GM19455 (cell line): Measurements from ENCODE around the gene CDKN1B.

ENCODE experiments used
- ATAC-seq: cut with Tn5 transposase; IDR thresholded peaks from one replicate; pipeline ENCODE4 v1.9.1; 2021; ENCODE audit not compliant: unreplicated experiment

The CDKN1B gene

DNA sequence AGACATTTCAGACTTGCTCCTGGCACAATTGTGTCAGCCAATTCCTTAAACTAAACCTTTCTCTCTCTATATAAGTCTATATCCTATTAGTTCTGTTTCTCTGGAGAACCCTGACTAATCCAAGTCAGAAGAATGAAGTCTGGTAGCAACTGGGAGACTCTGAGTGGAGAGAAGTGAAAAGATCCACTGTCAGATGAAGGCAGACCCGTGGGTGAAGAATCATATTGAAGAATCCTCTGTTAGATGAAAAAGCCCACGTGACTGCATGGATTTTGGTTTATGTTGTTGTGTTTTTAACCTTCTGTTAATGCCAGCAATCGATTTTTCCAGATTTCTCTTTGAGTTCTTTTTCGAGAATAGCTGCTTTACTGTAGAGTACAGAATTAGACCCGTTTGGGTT is 38.8 kb downstream of the CDKN1B start:
- ATAC-seq, result no peak

DNA sequence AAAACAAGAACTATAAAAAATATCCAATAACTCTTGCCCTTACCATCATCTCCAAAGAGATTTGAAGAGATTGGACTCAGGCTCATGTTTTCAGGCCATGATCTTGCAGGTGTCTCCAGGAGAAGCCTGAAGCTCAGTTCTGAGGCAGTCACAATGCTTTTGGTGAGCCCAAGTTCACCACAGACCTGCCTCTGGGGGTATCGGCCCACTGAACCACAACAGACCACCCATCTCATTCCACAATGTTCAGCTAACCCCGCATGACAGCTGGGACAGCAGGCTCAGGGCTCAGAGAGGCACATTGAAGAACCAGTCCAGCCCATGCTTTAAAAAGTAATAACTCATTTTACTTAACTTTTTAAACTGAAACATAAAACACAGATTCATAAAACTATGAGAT is 40.0 kb downstream of the CDKN1B start:
- no peak for ATAC-seq

DNA sequence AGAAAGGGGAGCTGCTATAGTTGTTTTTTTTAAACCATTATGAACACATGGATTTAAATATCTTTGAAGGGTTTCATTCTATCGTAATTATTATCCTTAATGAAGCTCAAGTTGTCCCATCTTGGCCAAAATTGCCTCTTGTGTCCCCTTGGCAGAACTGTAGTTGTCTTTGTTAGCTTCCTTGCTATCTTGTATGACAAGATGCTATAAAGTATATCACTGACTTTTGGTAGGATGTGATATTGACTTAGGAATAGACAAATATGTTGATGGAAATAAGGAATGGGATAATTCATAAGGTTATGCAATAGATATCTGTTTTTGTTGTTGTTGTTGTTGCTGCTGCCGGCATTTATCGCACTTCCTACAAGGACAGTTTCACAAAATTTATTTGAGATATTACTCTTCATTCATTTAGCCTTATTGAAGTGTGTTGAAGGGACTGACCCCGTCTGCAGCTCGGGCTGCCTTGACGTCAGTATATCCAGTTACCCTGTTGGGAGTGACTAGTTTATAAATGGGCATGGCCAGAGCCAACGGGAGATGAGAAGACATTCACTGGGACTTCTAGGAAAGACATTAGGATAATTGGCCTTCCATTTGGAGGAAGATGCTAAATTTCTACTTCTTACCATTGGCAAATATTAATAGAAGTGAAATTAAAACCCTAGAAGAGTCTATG is 42.2 kb downstream of the CDKN1B start:
- no peak for ATAC-seq

DNA sequence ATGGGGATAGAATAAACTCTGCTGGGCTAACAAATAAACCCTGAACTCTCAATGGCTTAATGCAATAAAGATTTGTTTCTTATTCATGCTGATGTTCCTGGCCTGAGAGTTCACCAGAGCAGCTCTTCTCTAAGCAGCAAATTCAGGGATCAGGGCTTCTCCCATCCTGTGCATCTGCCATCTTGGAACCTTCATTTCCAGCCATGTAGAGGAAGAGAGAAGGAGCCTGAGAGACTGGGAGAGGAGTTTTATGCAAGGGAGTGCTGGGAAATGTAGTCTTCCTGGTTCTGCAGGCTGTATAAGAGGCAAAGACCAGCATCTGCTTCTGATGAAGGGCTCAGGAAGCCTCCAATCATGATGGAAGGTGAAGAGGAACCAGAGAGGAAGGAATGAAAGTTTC is 47.7 kb downstream of the CDKN1B start:
- no peak for ATAC-seq

DNA sequence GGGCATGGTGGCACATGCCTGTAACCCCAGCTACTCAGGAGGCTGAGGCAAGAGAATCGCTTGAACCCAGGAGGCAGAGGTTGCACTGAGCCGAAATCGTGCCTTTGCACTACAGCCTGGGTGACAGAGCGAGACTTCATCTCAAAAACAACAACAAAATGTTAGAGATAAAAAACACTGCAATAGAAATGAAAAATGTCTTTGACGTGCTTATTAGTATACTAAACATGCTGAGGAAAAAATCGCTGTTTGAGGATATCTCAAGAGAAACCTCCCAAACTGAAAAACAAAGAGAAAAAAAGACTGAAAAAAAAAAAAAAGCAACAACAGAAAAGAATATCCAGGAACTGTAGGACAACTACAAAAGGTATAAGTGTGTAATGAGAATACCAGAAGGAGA is 53.1 kb downstream of the CDKN1B start:
- no peak for ATAC-seq
